ENCODE measurements around the gene CLMN. TPM values are rescaled to one million over a fixed set of nuclear protein-coding genes. Genes with fewer than 3 reads are reported as not detected.

The CLMN gene
- total and polyA plus RNA-seq, 7 experiments from 2014 or later: 0.43 to 6.8 (median 0.70) TPM

GRCh38 chr14:95337041-95337595 is 17.4 kb upstream of the CLMN start:
- intact Hi-C loops (cut with micrococcal nuclease): no loop called here
- Mint-ChIP-seq H3K27ac (no peak overlapping the region), H3K4me3 (no peak overlapping the region), H3K36me3 (no peaks in the 10 kb centered on the region), H3K4me1 (peaks cover 0 to 4% (median 0%) of the 10 kb centered on the region in 7 donors), H3K27me3 (peaks cover 9 to 37% (median 25%) of the 10 kb centered on the region in 5 donors), H3K9me3 (peaks cover 0 to 2% (median 0%) of the 10 kb centered on the region in 11 donors)
- no peaks in the 10 kb centered on the region for H3K4me1 ChIP-seq (ENCODE audit: control insufficient read depth in 2 of 2, insufficient read depth in 2 of 2, low read length in 2 of 2)
- CTCF ChIA-PET: no interaction called here
- H3K27me3 ChIP-seq (ENCODE audit: control insufficient read depth in 2 of 2, insufficient read depth in 2 of 2, low read length in 2 of 2): no peaks in the 10 kb centered on the region
- H3K4me3 ChIP-seq (ENCODE audit: low read length): no peak overlapping the region
- H3K36me3 ChIP-seq (ENCODE audit: control insufficient read depth in 2 of 3, insufficient read depth in 3 of 3, low read length in 3 of 3): no peaks in the 10 kb centered on the region
- DNase-seq (no peak), ATAC-seq (no peak)
- H3K27ac ChIP-seq (ENCODE audit: low read depth, low read length): no peak overlapping the region
- H3K9me3 ChIP-seq (ENCODE audit: control insufficient read depth in 2 of 3, low read length in 3 of 3): no peaks in the 10 kb centered on the region
- POLR2A ChIA-PET: no interaction called here

- H3K36me3 ChIP-seq (ENCODE audit: control insufficient read depth in 2 of 3, insufficient read depth in 3 of 3, low read length in 3 of 3): no peaks in the 10 kb centered on the region
- no peaks in the 10 kb centered on the region for H3K27me3 ChIP-seq (ENCODE audit: control insufficient read depth in 2 of 2, insufficient read depth in 2 of 2, low read length in 2 of 2)
- DNase-seq: no peak
- ChIA-PET CTCF (interaction anchor here (0.6 kb wide), 1 partner anchor 305 kb away, joined by 4 read pairs; no protein-coding TSS in a partner anchor), POLR2A (no interaction called here)
- no peaks in the 10 kb centered on the region for H3K4me1 ChIP-seq (ENCODE audit: control insufficient read depth in 2 of 2, insufficient read depth in 2 of 2, low read length in 2 of 2)
- no peak overlapping the region for H3K4me3 Mint-ChIP-seq
- intact Hi-C loops (cut with micrococcal nuclease): no loop called here
- H3K27ac Mint-ChIP-seq: no peak overlapping the region
- no peak overlapping the region for H3K27ac ChIP-seq (ENCODE audit: low read depth, low read length)
- no peaks in the 10 kb centered on the region for H3K9me3 ChIP-seq (ENCODE audit: control insufficient read depth in 2 of 3, low read length in 3 of 3)
- H3K9me3 Mint-ChIP-seq: peaks cover 0 to 2% (median 0%) of the 10 kb centered on the region in 11 donors
- ATAC-seq: no peak
- no peak overlapping the region for H3K4me3 ChIP-seq (ENCODE audit: low read length)
- H3K27me3 Mint-ChIP-seq: peaks cover 6 to 34% (median 21%) of the 10 kb centered on the region in 5 donors
- H3K4me1 Mint-ChIP-seq: peaks cover 0 to 4% (median 0%) of the 10 kb centered on the region in 7 donors
- H3K36me3 Mint-ChIP-seq: no peaks in the 10 kb centered on the region
Measured at GRCh38 chr14:95336192-95336760, 16.6 kb upstream of the CLMN start.

- CTCF ChIA-PET: no interaction called here
- Mint-ChIP-seq H3K27ac (no peak overlapping the region), H3K4me3 (no peak overlapping the region), H3K4me1 (peaks cover 0 to 4% (median 0%) of the 10 kb centered on the region in 7 donors), H3K9me3 (peaks cover 0 to 2% (median 0%) of the 10 kb centered on the region in 11 donors), H3K36me3 (no peaks in the 10 kb centered on the region), H3K27me3 (peaks cover 0 to 26% (median 15%) of the 10 kb centered on the region in 5 donors)
- no peak overlapping the region for H3K27ac ChIP-seq (ENCODE audit: low read depth, low read length)
- no peaks in the 10 kb centered on the region for H3K4me1 ChIP-seq (ENCODE audit: control insufficient read depth in 2 of 2, insufficient read depth in 2 of 2, low read length in 2 of 2)
- H3K36me3 ChIP-seq (ENCODE audit: control insufficient read depth in 2 of 3, insufficient read depth in 3 of 3, low read length in 3 of 3): no peaks in the 10 kb centered on the region
- H3K4me3 ChIP-seq (ENCODE audit: low read length): no peak overlapping the region
- intact Hi-C loops (cut with micrococcal nuclease): no loop called here
- POLR2A ChIA-PET: no interaction called here
- ATAC-seq (no peak), DNase-seq (no peak)
- H3K27me3 ChIP-seq (ENCODE audit: control insufficient read depth in 2 of 2, insufficient read depth in 2 of 2, low read length in 2 of 2): no peaks in the 10 kb centered on the region
- H3K9me3 ChIP-seq (ENCODE audit: control insufficient read depth in 2 of 3, low read length in 3 of 3): no peaks in the 10 kb centered on the region
Measured at GRCh38 chr14:95335071-95335470, 15.4 kb upstream of the CLMN start.

GRCh38 chr14:95334044-95334443 is 14.3 kb upstream of the CLMN start:
- Mint-ChIP-seq H3K4me3 (no peak overlapping the region), H3K4me1 (peaks cover 0 to 4% (median 0%) of the 10 kb centered on the region in 7 donors), H3K36me3 (no peaks in the 10 kb centered on the region), H3K27me3 (peaks cover 0 to 20% (median 15%) of the 10 kb centered on the region in 5 donors), H3K27ac (no peak overlapping the region), H3K9me3 (peaks cover 0 to 2% (median 0%) of the 10 kb centered on the region in 11 donors)
- Histone ChIP-seq H3K27ac (ENCODE audit: low read depth, low read length) (no peak overlapping the region), H3K4me1 (ENCODE audit: control insufficient read depth in 2 of 2, insufficient read depth in 2 of 2, low read length in 2 of 2) (no peaks in the 10 kb centered on the region), H3K27me3 (ENCODE audit: control insufficient read depth in 2 of 2, insufficient read depth in 2 of 2, low read length in 2 of 2) (no peaks in the 10 kb centered on the region), H3K36me3 (ENCODE audit: control insufficient read depth in 2 of 3, insufficient read depth in 3 of 3, low read length in 3 of 3) (no peaks in the 10 kb centered on the region), H3K4me3 (ENCODE audit: low read length) (no peak overlapping the region), H3K9me3 (ENCODE audit: control insufficient read depth in 2 of 3, low read length in 3 of 3) (no peaks in the 10 kb centered on the region)
- intact Hi-C loops (cut with micrococcal nuclease): no loop called here
- DNase-seq (no peak), ATAC-seq (no peak)
- ChIA-PET CTCF (no interaction called here), POLR2A (no interaction called here)

- CTCF ChIA-PET: no interaction called here
- H3K27ac ChIP-seq (ENCODE audit: low read depth, low read length): no peak overlapping the region
- no peaks in the 10 kb centered on the region for H3K27me3 ChIP-seq (ENCODE audit: control insufficient read depth in 2 of 2, insufficient read depth in 2 of 2, low read length in 2 of 2)
- no peak overlapping the region for H3K4me3 ChIP-seq (ENCODE audit: low read length)
- Mint-ChIP-seq H3K36me3 (no peaks in the 10 kb centered on the region), H3K9me3 (peaks cover 0 to 2% (median 0%) of the 10 kb centered on the region in 11 donors), H3K27me3 (peaks cover 6 to 18% (median 15%) of the 10 kb centered on the region in 5 donors), H3K4me1 (peaks cover 0 to 4% (median 0%) of the 10 kb centered on the region in 7 donors), H3K27ac (no peak overlapping the region), H3K4me3 (no peak overlapping the region)
- H3K9me3 ChIP-seq (ENCODE audit: control insufficient read depth in 2 of 3, low read length in 3 of 3): no peaks in the 10 kb centered on the region
- H3K36me3 ChIP-seq (ENCODE audit: control insufficient read depth in 2 of 3, insufficient read depth in 3 of 3, low read length in 3 of 3): no peaks in the 10 kb centered on the region
- H3K4me1 ChIP-seq (ENCODE audit: control insufficient read depth in 2 of 2, insufficient read depth in 2 of 2, low read length in 2 of 2): no peaks in the 10 kb centered on the region
- intact Hi-C loops (cut with micrococcal nuclease): no loop called here
- ATAC-seq: no peak
- no peak for DNase-seq
- POLR2A ChIA-PET: no interaction called here
Measured at GRCh38 chr14:95332641-95333040, 12.9 kb upstream of the CLMN start.

GRCh38 chr14:95331708-95332408 is 12.2 kb upstream of the CLMN start:
- Mint-ChIP-seq H3K9me3 (peaks cover 0 to 2% (median 0%) of the 10 kb centered on the region in 11 donors), H3K27me3 (peaks cover 8 to 18% (median 17%) of the 10 kb centered on the region in 5 donors), H3K4me3 (no peak overlapping the region), H3K4me1 (peaks cover 0 to 4% (median 0%) of the 10 kb centered on the region in 7 donors), H3K36me3 (no peaks in the 10 kb centered on the region), H3K27ac (no peak overlapping the region)
- DNase-seq (no peak), ATAC-seq (no peak)
- H3K36me3 ChIP-seq (ENCODE audit: control insufficient read depth in 2 of 3, insufficient read depth in 3 of 3, low read length in 3 of 3): no peaks in the 10 kb centered on the region
- ChIA-PET POLR2A (no interaction called here), CTCF (no interaction called here)
- intact Hi-C loops (cut with micrococcal nuclease): no loop called here
- no peak overlapping the region for H3K4me3 ChIP-seq (ENCODE audit: low read length)
- H3K27me3 ChIP-seq (ENCODE audit: control insufficient read depth in 2 of 2, insufficient read depth in 2 of 2, low read length in 2 of 2): no peaks in the 10 kb centered on the region
- no peaks in the 10 kb centered on the region for H3K9me3 ChIP-seq (ENCODE audit: control insufficient read depth in 2 of 3, low read length in 3 of 3)
- no peak overlapping the region for H3K27ac ChIP-seq (ENCODE audit: low read depth, low read length)
- no peaks in the 10 kb centered on the region for H3K4me1 ChIP-seq (ENCODE audit: control insufficient read depth in 2 of 2, insufficient read depth in 2 of 2, low read length in 2 of 2)
